GM21390 (cell line): Measurements from ENCODE around the gene TMEM256.

Experiments
- ATAC-seq: cut with Tn5 transposase; IDR thresholded peaks from one replicate; pipeline ENCODE4 v1.9.1; 2021; ENCODE audit not compliant: unreplicated experiment

Gene TMEM256

DNA sequence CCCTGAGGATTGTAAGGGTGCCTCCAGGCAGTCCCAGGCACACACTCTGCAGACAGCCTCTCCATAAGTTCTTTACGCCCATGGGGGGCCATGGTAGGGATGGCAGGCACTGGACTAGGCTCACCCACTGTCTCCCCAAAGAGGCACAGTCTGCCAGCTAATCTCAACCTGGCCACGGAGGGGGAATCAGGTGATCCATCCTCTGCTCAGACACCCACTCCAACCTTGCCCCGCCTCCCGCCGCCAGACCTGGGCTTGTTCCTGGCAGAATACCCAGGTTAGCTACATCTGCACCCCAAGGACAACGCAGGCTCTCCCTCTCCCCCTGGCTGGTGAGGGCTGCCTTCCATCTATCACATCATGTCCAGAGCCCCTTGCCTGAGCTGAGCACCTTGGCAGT, 5.0 kb upstream of the TMEM256 start:
- no peak for ATAC-seq

DNA sequence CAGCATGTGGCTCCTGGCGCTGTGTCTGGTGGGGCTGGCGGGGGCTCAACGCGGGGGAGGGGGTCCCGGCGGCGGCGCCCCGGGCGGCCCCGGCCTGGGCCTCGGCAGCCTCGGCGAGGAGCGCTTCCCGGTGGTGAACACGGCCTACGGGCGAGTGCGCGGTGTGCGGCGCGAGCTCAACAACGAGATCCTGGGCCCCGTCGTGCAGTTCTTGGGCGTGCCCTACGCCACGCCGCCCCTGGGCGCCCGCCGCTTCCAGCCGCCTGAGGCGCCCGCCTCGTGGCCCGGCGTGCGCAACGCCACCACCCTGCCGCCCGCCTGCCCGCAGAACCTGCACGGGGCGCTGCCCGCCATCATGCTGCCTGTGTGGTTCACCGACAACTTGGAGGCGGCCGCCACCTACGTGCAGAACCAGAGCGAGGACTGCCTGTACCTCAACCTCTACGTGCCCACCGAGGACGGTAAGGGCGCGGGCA, 4.4 kb upstream of the TMEM256 start:
- no peak for ATAC-seq

DNA sequence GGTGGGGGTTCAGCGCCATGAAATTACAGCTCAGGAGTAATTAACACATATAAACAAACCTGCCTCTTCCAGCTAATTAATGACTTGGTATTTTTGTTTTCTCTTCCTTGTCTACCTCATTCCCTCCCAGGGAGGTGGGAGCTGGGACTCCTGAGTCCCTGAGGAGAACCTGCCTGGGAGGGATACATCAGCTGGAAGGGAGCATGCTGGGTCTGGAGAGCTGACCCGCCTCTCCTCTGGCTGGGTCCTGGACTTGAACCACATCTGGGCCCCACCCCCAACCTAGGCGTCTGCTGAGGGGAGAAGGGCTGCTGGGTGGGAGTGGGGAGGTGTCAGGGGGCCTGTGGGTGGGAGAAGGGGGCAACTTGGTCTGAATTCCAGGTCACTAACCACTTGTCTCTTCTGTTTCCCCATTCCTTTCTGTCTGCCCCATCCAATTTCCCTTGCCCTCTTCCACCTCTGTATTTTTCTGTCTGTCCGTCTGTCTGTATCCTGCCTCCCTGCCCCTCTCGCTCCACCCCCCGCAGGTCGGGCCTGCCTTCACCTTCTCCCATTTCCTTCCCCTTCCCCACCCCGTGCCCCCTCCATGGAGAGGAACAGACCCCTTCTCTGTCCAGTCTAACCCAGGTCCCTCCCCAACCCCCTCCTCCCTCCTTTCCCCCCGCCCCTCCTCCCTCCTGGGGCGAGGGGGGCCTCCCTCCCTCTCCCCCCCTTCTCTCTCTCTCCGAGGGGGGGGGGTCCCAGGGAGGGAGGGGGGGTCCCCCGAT, 3.8 kb upstream of the TMEM256 start, which contains the start of gene NLGN2:
TSS of gene NLGN2 (plus strand) at position 361 of the 767 bp plus-strand sequence. CDS start 411 bp downstream, outside the sequence.
- no peak for ATAC-seq

DNA sequence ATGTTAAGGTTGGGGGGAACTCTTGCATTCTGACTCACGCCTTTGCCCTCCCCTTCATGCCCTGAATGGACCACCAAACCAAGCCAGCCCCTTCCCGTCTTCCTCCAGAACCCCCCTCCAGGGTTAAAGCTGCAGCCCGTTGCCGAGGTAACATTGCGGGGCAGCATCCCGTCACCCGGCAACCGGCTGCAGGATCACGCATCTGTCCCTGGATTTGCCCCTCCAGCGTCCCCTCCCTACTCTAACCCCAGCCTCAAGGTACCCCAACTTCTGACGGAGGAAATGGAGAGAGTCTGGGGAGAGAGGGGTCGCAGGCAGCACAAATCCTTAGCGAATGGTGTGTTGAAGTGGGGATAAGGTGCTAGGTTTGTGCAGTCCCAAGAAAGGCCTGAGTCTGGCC, 3.2 kb upstream of the TMEM256 start:
- ATAC-seq: no peak

DNA sequence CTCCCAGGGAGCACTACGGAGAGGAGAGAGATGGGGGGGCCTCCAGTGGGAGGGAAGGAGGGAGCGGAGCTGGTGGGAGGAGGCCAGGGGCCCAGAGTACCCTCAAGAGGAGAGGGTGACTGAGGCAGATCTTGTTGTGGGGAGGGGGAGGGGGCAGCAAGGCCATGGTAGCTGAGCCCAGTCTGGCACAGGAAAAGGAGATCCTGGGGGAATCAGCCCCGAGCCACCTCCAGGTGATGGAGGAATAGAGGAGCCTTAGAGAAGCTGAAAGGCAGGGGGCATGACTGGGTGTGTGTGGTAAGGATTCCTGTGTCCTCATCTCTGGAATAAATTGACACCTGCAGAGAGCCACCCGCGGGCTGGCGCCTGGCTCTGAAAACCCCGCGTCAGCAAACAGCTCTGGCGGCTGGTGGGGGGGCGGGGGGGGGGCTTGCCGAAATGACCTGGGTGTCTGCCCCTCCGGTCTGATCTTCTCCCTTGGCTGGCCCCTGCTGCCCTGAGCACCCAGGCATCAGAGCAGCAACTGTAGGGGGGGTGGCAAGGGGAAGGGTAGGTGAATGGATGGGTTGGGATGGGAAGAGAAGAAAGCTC, 2.4 kb upstream of the TMEM256 start:
- ATAC-seq: no peak

DNA sequence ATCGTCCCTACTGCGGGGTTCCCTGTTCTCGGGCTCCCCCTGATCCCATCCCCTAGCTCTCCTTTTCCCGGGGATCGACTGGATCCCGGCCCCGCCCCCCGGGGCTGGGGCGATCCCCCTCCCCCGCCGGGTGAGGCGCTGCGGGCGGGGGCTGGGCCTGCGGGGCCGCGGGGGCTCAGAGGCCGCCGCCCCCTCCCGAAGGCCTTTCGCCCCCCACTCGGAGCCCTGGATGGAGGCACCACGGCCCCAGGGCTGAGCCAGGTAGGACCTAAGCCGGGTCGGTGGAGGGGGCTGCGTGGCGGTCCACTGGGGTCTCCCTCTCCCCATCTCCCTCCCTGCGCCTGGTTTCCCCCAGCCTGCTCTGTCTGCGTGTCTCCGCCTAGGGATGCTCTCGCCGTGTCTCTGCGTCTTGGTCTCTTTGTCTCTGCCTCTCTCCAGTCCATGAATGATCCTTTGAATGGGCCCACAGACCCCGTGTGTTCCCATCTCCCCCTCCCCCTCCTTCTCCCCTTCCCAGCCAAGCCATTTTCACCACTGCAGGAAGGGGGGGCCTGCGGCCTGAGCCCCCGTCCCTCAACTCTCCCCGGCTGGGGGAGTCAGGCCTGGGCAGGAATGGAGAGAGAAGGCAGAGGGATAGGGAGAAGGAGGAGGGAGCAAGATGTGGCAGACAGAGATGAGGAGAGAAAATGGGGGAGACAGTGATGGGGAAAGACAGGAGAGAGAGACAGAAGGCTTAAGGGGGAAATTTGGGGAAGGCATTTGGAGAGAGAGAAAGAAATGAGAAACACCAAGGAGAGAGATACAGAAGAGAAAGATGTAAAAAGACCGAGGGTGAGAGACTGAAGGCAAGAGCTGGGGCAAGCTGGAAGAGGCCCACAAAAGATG, 1.7 kb upstream of the TMEM256 start:
- no peak for ATAC-seq

DNA sequence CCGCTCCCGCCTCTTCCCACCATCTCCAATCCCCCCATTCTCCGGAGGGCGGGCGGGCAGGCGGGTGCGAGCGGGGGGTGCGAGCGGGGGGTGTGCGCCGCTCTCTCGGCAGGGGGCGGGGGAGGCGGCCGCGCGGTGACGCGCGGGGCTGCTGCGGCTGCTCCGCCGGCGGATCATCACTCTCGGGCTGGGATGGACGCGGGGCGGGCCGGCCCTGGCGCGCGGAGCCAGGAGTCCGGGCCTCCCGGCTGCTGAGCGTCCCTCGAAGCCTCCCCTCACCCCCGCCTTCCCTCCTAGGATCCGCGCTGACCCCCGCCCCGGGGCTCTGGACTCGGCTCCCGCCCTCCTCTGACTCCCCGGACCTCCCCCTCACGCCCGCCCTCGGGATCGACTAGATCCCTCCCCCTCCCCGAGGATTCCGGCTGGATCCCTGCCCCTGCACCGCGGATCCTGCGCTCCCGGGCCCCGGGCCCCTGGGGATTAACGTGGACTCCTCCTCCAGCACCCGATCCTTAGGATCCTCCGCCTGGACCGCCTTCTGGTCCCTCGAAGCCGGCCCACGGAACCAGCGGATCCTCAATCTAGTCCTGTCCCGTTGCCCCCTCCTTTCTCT, 946 bp upstream of the TMEM256 start:
- ATAC-seq: no peak

DNA sequence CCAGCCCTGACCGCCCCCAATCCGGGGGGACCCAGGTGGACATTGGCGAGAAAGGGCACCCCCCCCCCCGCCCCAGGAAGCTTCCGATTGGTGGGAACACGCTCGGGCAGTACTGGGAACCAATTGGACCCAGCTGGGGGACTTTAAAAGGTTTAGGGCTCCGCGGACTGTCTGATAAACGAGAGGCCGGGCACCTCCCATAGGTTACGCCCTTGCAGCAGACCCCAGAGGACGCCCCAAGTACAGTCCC, 245 bp downstream of the TMEM256 start:
- ATAC-seq: no peak

DNA sequence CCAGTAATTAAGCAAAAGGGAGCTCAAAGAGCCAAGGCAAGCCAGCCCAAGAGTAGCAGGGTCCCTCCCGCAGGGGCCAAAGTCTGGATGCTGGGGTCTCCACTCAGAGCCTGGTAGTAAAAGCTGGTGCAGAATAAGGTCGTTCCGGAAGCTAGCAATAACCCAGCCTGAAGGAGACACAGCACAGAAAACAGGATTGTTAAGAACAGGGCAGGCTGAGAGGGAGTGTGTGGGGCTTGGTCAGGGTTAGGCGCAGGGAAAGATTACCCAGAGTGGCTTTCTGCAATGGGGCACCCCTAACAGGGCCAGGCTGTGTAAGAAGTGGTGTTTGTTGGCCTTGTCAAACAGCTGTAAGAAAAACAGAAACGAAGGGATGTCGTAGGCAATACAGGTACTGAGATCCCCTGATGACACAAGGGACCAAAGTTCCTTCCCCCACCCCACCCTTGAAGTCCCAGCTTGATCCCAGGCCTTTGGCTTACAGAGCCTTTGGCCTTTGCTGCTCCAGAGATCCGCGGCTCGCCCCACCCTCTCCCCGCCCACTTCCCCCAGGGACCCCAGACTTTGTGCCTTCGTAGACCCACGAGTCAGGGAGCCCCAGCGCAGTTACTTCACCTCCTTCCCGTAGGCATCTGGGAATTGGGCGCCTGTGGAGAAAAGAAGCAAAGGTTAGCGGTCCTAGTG, 712 bp downstream of the TMEM256 start:
- no peak for ATAC-seq

DNA sequence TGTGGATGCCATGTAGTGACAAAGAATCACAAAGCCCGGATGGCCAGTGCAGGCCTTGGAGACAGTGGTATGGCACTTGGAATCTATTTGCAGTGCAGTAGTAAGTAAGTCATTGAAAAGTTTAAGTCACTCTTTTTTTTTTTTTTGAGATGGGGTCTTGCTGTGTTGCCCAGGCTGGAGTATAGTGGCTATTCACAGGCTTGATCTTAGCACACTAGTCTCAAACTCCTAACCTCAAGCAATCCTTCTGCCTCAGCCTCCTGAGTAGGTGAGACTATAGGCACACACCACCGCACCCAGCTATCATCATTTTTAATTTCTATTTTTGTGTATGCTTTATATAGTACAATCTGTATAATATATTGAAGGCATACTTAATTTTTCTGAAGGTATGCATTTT, 5.3 kb downstream of the TMEM256 start:
- ATAC-seq: no peak

DNA sequence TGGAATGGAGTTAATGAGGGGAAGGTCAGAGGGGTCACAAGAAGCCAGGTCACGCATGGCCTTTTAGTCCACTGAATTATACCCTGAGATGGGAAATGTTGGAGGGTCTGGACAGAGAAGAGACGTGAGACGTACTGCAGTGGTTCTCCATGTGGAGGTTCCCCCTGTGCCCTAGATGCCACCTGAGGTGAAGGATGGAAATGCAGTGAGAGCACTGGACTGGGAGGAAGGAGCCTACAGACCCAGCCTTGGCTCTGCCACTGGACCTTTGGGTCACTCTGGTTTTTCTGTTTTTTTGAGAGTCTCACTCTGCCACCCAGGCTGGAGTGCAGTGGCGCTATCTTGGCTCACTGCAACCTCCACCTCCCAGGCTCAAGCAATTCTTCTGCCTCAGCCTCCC, 7.8 kb downstream of the TMEM256 start:
- no peak for ATAC-seq

DNA sequence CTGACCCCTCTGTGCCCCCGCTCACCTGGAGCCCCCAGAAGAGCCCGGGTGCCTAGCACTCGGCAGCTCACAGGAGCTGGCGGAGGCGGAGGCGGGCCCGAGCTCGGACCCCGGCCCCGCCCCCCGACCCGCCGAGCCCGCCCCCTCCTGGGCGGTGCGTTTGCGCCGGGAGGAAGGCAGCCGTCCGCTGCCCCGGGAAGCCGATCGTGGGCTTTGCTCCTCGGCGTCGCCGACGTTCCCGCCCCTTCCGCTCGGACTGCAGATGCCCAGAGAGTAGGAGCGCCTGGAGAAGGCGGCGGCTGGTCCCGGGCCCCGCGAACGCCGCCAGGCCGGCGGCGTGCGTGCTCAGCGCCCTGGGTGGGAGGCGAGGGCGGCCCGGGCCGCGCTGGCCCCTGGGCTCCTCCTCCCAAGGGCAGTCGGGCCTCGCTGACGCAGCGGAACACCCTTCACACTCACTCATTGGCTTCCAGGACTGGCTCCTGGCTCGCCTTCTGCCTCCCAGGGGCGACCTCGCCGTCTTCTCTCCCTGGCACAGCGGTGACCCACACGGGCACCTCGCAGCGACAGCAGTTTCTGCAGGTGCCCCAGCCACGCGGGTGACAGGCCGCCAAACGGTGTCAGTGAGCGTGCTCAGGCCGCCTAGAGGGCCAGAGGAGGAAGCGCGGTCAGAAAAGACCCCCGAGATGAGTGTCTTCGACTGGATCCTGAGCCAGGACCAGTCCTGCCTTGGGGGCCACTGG, 9.3 kb downstream of the TMEM256 start, which contains the start of gene PLSCR3:
TSS of gene PLSCR3 (minus strand) at position 74 of the 740 bp plus-strand sequence. CDS start 415 bp downstream, outside the sequence.
- peak; percentile 83 for ATAC-seq

DNA sequence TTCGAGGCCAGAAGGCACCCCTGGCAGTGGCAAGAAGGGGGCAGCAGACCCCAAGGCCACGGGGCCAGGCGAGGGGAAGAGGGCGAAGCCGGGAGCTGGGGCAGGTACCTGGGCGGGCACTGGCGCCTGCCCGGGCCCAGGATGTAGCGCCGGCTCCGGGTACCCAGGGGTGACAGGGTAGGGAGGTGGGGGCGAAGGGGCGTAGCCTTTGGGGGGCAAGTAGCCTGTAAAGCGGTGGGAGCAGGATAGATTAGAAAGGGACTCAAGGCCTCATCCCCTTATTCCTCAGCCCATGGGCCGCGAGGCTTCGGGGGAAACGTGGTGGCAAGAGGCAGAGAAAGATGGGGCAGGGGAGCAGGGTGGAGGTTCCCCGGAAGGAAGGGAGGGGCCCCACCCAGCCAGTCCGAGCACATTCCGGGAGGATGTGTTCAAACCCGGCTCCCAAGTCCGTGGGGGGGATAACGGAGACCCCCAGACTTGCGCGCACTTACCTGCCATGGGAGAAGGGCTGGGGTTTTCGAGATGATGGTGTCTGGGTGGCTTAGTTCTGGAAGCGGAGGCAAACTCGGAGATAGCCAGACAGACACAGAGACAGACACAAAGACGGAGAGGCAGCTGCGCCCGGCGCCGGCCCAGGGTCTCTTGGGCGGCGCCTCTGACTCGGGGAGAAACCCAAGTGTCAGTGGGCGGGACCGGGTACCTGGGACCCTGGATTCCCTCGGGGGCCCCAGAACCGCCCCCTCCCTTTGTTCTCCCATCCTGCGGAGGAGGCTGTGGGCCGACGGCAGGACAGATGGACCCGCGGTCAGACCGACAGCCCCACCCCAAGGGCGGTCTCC, 10.1 kb downstream of the TMEM256 start:
- ATAC-seq: peak; percentile 32

DNA sequence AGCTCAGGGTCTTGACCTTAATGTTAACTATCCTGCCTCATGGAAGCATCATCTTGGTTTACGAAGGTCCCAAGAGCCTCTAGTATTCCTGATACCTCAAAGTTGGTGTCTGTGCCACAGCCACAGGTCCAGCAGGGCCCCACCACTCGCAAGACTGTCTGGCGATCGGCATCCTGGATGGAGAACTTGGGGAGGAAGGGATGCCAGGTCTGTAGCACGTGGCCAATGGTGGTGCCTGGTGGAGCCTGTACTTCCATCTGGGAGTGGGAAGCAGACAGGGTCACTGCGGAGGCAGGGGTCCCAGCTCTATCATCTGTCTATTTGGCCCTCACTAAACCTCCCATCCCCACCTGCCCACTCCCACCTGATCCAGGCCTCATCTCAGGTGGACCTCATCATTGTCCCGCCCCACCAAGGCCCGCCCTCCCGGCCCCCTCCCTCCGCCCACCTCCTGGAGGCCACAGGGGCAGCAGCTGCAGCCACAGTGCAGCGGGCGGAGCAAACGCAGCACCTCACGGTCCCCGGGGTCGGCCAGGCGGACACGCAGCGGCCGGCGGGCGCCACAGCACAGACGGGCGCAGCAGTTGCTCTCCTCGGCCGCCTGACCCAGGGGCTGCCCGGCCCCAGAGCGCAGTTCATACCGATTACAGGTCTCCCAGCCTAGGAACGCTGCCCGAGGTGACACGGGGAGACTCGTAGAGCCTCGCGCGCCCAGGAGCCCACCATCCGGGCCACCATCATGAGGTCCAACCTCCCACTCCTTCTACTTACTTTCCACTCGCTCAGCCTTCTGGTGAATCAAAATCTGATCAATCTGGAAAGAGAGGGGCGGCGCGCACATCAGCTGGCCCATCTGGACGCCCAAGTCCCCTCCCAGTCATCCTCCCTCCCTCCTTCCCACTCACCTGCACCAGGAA, 10.9 kb downstream of the TMEM256 start:
- no peak for ATAC-seq

DNA sequence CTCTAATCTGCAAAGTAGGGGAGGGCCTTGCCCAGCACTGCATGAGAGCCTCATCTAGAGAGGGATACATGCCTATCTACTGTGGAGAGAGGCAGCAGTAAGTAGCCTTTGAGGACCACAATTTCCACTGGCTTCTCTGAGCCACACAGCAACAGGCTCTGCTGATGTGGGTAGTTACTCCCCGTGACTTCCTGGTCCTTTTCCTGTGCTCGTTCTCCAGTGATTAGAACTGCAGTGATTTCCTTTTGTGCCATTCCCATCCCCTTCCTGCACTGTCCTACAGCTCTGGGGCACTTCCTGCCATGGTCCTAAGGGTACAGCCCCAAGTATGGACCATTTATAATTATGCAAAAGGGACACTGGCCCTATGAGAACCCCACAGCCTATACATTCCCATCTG, 12.6 kb downstream of the TMEM256 start:
- no peak for ATAC-seq

DNA sequence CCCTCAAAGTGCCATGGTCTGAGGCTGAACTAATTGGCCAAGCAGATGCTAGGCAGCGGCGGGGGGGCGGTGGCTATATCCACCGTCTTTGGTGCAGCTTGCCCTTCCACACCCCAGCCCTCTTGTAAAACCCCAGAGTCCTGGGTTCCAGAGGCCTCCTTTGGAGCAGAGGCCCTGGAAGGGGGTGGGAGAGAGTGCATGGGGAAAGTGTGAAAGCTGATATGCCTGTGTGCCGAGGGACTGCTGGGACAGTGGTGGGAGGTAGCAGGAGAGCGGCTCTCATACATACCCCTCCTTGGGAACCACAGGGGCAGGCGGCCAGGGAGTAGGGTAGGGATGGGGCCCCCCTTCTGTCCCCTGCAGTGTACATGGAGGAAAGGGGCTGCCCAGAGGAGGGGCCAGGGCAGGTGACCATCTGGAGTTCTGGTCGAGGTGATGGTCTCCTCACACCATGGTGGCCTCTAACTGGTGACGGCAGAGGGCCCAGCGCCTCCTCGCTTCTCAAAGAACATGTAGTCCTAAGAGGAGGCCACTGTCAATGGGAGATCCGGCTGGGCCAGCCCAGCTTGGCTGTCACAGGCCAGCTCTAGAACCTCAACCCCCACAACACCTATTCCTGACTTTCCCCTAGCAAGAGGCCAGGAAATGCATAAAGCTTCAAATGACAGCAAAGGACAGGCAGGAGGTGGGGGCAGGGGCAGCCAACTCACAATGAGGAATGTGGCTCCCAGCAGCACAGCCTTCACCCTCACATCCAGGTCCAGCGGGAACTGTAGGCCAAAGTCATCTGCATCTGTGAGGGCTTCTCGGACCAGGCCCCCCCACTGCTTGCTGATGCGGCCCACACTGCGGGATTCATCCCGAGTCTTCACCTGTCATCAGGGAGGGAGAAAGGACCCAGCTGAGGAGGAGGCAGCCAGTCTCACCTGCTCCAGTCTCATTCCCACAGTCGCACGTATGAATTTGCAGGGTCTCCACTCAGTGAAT, 13.7 kb downstream of the TMEM256 start:
- no peak for ATAC-seq

DNA sequence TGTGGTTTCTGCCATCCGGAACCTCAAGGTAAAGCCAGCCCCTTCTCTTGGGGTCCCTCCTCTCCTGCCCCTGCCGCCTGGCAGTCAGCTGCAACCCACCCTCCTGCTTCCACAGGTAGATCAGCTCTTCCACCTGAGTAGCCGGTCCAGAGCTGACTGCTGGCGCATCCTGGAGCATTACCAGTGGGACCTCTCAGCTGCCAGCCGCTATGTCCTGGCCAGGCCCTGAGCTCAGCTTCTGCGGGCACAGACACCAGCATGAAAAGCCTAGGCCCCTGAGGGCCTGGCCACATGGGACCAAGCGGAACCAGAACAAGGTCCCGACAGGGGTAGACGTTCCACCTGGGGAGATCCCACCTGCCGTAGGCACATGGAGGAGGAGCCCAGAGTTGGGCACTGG, 15.0 kb downstream of the TMEM256 start:
- no peak for ATAC-seq
